ENCODE data around the gene DERL2. TPM values are rescaled to one million over a fixed set of nuclear protein-coding genes. Genes with fewer than 3 reads are reported as not detected.

DERL2 gene
- total and polyA plus RNA-seq, 2 experiments from 2014 or later: 65.0 to 113 TPM

Other genes starting within 250 kb of the DERL2 start
- 31.3 and 37.0 TPM in 2 replicates for gene RABEP1, start 203.9 kb downstream of the DERL2 start, total RNA-seq (2014; rRNA removed; shearing (Covaris generic))
- gene RABEP1, start 203.9 kb downstream of the DERL2 start, polyA plus RNA-seq (2016; fragmentation: Nextera tagmentation; extraction: Ambion mirVana): 70.3 and 88.1 TPM in 2 replicates
- 140 and 172 TPM in 2 replicates for gene NUP88, start 66.5 kb downstream of the DERL2 start, total RNA-seq (2014; rRNA removed; shearing (Covaris generic))
- gene NUP88, start 66.5 kb downstream of the DERL2 start, polyA plus RNA-seq (2016; fragmentation: Nextera tagmentation; extraction: Ambion mirVana): 103 and 110 TPM in 2 replicates
- gene RPAIN, start 66.0 kb downstream of the DERL2 start, total RNA-seq (2014; rRNA removed; shearing (Covaris generic)): 69.7 and 88.5 TPM in 2 replicates
- gene RPAIN, start 66.0 kb downstream of the DERL2 start, polyA plus RNA-seq (2016; fragmentation: Nextera tagmentation; extraction: Ambion mirVana): 109 and 115 TPM in 2 replicates
- 478 and 532 TPM in 2 replicates for gene C1QBP, start 47.0 kb downstream of the DERL2 start, total RNA-seq (2014; rRNA removed; shearing (Covaris generic))
- gene C1QBP, start 47.0 kb downstream of the DERL2 start, polyA plus RNA-seq (2016; fragmentation: Nextera tagmentation; extraction: Ambion mirVana): 671 and 704 TPM in 2 replicates
- 53.6 and 57.1 TPM in 2 replicates for gene DHX33, start 17.2 kb downstream of the DERL2 start, total RNA-seq (2014; rRNA removed; shearing (Covaris generic))
- 20.3 and 21.1 TPM in 2 replicates for gene DHX33, start 17.2 kb downstream of the DERL2 start, polyA plus RNA-seq (2016; fragmentation: Nextera tagmentation; extraction: Ambion mirVana)
- gene MIS12, start 388 bp upstream of the DERL2 start, total RNA-seq (2014; rRNA removed; shearing (Covaris generic)): 22.8 and 25.7 TPM in 2 replicates
- 9.9 and 14.0 TPM in 2 replicates for gene MIS12, start 388 bp upstream of the DERL2 start, polyA plus RNA-seq (2016; fragmentation: Nextera tagmentation; extraction: Ambion mirVana)
- gene NLRP1, start 98.3 kb upstream of the DERL2 start, total RNA-seq (2014; rRNA removed; shearing (Covaris generic)): 10.3 and 16.2 TPM in 2 replicates
- 7.6 and 8.9 TPM in 2 replicates for gene NLRP1, start 98.3 kb upstream of the DERL2 start, polyA plus RNA-seq (2016; fragmentation: Nextera tagmentation; extraction: Ambion mirVana)

Measured in GM23338 (cell line).